K562 (cell line): ENCODE data around the gene CALU. TPM values are rescaled to one million over a fixed set of nuclear protein-coding genes. Genes with fewer than 3 reads are reported as not detected.

Source experiments
- BCOR ChIP-seq: fragments of 450-650 bp; IDR thresholded peaks from 2 replicates; pipeline ENCODE4 v1.6.1; 2016
- DDX20 ChIP-seq: fragments of 450-650 bp; IDR thresholded peaks from 2 replicates; pipeline ENCODE4 v1.6.1; 2016; ENCODE audit warnings: missing genetic modification characterization, low read depth, mild to moderate bottlenecking, missing compliant biosample characterization, moderate library complexity
- DIDO1 ChIP-seq: fragments of 450-650 bp; IDR thresholded peaks from 2 replicates; pipeline ENCODE4 v1.6.1; 2016; ENCODE audit warnings: low read depth, missing biosample characterization, missing genetic modification characterization
- E2F3 ChIP-seq: fragments of 250-450 bp; sonication (Bioruptor Pico); IDR thresholded peaks from 2 replicates; pipeline ENCODE4 v1.4.0; 2020; ENCODE audit warnings: mild to moderate bottlenecking
- EHMT2 ChIP-seq: fragments of 450-650 bp; IDR thresholded peaks from 2 replicates; pipeline ENCODE4 v1.6.1; 2018; ENCODE audit warnings: antibody characterized with exemption
- EWSR1 ChIP-seq: fragments of 450-650 bp; IDR thresholded peaks from 2 replicates; pipeline ENCODE4 v1.6.1; 2018; ENCODE audit warnings: borderline replicate concordance, mild to moderate bottlenecking, low read depth, moderate library complexity; ENCODE audit not compliant: partially characterized antibody
- HMBOX1 ChIP-seq: sonication (generic); IDR thresholded peaks from 2 replicates; pipeline ENCODE4 v1.6.1; 2016
- IRF9 ChIP-seq: fragments of 450-650 bp; IDR thresholded peaks from 2 replicates; pipeline ENCODE4 v1.6.1; 2016; ENCODE audit warnings: missing biosample characterization, missing genetic modification characterization
- LARP7 ChIP-seq: fragments of 450-650 bp; IDR thresholded peaks from 2 replicates; pipeline ENCODE4 v1.6.1; 2016
- PKNOX1 ChIP-seq: fragments of 450-650 bp; IDR thresholded peaks from 2 replicates; pipeline ENCODE4 v1.6.1; 2016
- PTRF ChIP-seq: fragments of 450-650 bp; IDR thresholded peaks from 2 replicates; pipeline ENCODE4 v1.6.1; 2016; ENCODE audit warnings: mild to moderate bottlenecking, missing genetic modification characterization, missing compliant biosample characterization
- RBM17 ChIP-seq: fragments of 200-400 bp; formaldehyde crosslinking; IDR thresholded peaks from 2 replicates; pipeline ENCODE4 v1.6.1; 2017; ENCODE audit warnings: low read depth, mild to moderate bottlenecking, low read length, borderline replicate concordance
- SIN3B ChIP-seq: fragments of 450-650 bp; IDR thresholded peaks from 2 replicates; pipeline ENCODE4 v1.6.1; 2017; ENCODE audit warnings: low read depth, mild to moderate bottlenecking, moderate library complexity
- TCF3 ChIP-seq: sonication (generic); formaldehyde crosslinking; IDR thresholded peaks from 2 replicates; pipeline ENCODE4 v1.4.0; 2020; ENCODE audit warnings: mild to moderate bottlenecking, missing genetic modification reagents
- ZBTB2 ChIP-seq: fragments of 450-650 bp; IDR thresholded peaks from 2 replicates; pipeline ENCODE4 v1.6.1; 2016; ENCODE audit warnings: antibody characterized with exemption
- ZNF407 ChIP-seq: fragments of 450-650 bp; IDR thresholded peaks from 2 replicates; pipeline ENCODE4 v1.6.1; 2016; ENCODE audit warnings: low read depth
- polyA plus RNA-seq, 8 experiments: library from polyadenylated mRNA; depleted of rRNA in 4 of 8; stranded (reverse) in 5 of 8; unstranded in 3 of 8; fragments of >200 nt; fragmentation: Nextera tagmentation in 2 of 8; fragmentation: Illumina TruSeq in 1 of 8; extraction: Ambion mirVana in 2 of 8; extraction: Trizol in 1 of 8; gene quantifications; 2 replicates each; pipeline versions ENCODE4 v1.2.1 to v1.2.3, GENCODE V29; 2011 to 2014; ENCODE audit warnings: inconsistent platforms in 1 of 8, missing spikeins in 1 of 8
- total RNA-seq, 7 experiments: library from RNA; depleted of rRNA in 6 of 7; stranded (reverse); fragments of >200 nt in 6 of 7; fragmentation: Illumina TruSeq in 2 of 7; extraction: Trizol in 2 of 7; gene quantifications; 2 replicates each; pipeline versions ENCODE4 v1.2.1 to v1.2.3, GENCODE V29; 2011 to 2021; ENCODE audit warnings: low replicate concordance in 1 of 7

Gene CALU
- total and polyA plus RNA-seq, 9 of the 15 experiments (the other 6 are each of a cell fraction or from before 2014, with no cell fraction given): 166 to 286 (median 215) TPM

- TF ChIP-seq ZBTB2 (no peak), EHMT2 (peak; percentile 53), HMBOX1 (peak; percentile 93), DIDO1 (tag) (no peak), PKNOX1 (no peak), RBM17 (no peak), IRF9 (no peak), DDX20 (no peak), E2F3 (CRISPR knock-in tag) (no peak), SIN3B (no peak), PTRF (tag) (no peak), ZNF407 (no peak), TCF3 (CRISPR knock-in tag) (no peak), BCOR (no peak), EWSR1 (no peak), LARP7 (0 out of 2 replicates have a peak, but pooled peaks have one; percentile 41)
Observed at GRCh38 chr7:128737867-128738385, 1.2 kb upstream of the CALU start (continued).
